GM19239 (cell line): ENCODE data around the gene CTSF.
"Not testable (repeated sequence)": the region's sequence is repeated elsewhere in the genome, so short reads cannot be mapped to it uniquely, and the experiment has no call there.

Source experiments
- DNase-seq: peaks from one replicate; pipeline ENCODE4 v3.0.0; 2011; ENCODE audit warnings: low spot score; ENCODE audit not compliant: insufficient read length
- FAIRE-seq: peaks from 2 replicates; lab custom pipeline; 2011; peaks lifted over from hg19 to GRCh38; lab: Jason Lieb, UNC

Gene CTSF

GRCh38 chr11:66542362-66542761 is 26.0 kb downstream of the CTSF start:
- FAIRE-seq (no peak), DNase-seq (no peak)

- DNase-seq: no peak
- FAIRE-seq: no peak
These were observed 26.5 kb downstream of the CTSF start for GRCh38 chr11:66541892-66542291.

GRCh38 chr11:66540598-66540997 is 27.8 kb downstream of the CTSF start:
- FAIRE-seq, DNase-seq: not testable (repeated sequence)

- DNase-seq: no peak
- no peak for FAIRE-seq
These were observed 28.6 kb downstream of the CTSF start for GRCh38 chr11:66539870-66540213.

DNA sequence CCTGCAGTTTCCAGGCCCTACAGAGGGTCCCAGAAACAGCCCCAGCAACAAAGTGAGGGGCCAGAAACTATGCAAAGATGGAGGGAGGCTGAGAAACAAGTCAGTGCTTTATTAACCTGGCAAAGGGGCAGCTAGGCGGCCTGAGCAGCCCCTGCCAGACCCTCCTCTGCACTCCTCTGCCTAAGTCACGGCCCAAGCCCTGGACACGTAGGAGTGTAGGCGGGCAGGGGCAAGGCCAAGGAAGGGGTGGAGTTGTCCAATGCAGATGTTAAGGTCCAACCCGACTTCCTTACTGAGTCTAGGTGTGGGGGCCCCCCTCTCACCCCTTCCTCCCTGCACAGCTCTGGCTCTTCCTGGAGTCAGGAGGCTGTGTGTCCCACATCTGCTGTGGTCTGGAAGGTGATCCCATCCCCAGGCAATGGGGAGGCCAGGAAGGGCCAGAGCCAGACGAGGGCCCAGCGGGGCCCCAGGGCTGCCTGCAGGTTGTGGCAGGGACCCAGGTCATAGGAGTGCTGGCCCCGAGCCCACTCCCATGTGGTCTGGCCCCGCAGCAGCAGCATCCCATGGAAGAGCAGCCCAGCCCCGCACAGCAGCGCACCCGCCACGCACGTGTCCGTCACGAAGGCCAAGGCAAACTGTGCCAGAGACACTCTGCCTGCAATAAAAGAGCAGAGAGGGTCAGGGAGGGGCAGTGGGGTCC is 29.1 kb downstream of the CTSF start:
- no peak for DNase-seq
- FAIRE-seq: no peak

DNA sequence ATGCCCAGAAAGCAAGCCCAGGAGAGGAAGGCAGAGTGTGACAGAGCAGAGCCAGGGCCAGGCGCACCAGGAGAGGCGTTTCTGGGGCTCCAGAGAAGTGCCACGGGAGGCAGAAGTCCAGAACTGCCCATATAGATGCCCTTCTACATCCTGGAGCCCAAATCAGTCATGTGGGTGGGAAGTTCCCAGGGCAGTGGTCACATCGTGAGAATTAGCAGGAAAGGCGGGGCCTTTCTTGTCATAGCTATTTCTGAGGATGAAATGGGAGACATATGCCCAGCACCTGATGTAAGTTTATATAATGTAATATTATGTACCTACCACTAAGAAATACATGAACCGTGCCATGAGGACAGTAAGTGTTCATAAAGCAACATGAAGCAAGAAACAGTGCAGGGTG is 35.6 kb downstream of the CTSF start:
- FAIRE-seq: no peak

DNA sequence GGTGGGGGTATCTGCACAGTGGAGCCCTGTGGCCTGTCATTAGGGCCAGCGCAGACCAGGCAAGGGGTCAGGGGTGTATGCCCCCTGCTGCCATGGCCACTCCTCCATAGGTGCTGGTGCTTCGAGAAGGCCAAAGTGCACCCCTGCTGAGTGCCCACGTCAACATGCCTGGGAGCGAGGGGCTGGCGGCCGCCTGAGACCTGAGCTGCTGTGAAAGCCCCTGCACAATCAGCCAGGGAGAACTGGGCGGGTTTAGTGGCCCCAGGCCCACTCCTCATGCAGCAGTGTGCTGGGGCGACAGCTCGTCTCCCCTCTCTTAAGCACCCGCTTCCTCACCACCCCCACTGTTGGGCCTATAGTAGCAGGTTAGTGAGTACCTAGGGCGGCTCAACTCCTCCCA is 36.6 kb downstream of the CTSF start:
- FAIRE-seq: no peak
- DNase-seq: no peak

More for the DNA sequence above, 35.6 kb downstream of the CTSF start:
- no peak for DNase-seq

DNA sequence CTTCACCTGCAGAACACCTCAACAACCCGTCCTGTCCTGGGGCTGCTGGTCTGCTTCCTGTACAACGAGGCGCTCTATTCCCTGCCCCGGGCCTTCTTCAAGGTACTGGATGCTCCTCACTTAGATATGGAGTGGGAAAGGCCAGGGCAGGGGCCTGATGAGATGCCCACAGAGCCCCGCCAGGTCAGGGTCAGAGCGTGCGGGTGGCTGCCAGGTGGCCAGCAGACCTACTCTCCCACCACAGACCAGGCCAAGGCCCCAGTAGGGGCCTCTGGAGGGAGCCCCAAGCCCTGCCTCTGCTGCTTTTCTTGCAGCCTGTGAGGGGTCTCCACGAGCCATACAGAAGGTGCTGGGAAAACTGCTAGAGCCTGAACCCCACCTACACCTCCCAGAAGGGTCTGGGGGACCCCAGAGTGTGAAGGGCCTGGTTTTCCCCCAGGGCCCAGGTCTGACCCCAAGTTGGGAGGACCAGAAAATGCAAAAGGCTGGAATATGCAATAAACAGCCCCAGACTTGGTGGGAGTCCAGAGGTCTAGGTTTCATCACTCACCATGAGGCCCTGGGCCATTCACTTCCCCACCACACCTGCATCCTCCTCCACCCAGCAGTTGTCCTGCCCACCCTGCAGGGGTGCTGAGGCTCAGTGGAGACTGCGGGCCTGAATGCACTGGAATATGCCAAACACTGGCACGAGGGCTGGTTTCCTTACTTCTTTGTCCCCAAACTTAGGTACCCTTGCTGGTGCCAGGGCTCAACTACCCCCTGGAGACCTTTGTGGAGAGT is 37.3 kb downstream of the CTSF start:
- FAIRE-seq (no peak), DNase-seq (no peak)

DNA sequence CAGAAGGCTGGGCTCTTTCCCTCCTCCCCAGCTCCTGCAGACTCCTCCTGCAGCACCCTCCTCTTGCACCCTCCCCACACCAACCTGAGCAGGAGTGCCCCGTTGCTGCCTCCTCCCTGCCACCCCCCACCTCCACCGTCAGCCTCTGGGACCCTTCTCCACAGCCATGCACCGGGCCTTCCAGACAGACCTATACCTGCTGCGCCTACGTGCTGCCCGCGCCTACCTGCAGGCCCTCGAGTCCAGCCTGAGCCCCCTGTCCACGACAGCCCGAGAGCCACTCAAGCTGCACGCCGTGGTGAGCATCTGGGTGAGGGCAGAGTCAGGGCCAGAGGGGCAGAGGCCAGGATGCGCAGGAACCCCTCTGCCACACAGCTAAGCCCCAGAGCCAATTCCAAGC is 38.8 kb downstream of the CTSF start:
- FAIRE-seq (no peak), DNase-seq (no peak)

DNA sequence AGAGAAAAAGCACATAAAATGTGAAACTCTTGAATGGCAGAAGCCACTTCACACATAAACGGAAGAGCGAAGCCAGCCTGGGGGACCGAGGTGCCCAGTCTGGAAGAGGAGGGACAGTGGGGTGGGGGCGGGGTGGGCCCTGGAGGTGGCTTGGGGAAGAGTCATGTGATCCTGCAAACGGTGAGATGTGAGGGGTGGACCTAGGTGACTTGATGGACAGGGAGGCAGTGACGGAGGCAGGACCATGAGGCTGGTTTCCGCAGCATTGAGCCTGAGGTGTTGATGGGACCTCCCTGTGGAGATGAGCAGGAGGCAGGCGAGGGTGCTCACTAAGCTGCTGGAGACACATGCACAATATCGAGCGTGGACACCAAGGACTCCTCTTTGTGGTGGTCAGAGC is 39.3 kb downstream of the CTSF start:
- DNase-seq (no peak), FAIRE-seq (no peak)

DNA sequence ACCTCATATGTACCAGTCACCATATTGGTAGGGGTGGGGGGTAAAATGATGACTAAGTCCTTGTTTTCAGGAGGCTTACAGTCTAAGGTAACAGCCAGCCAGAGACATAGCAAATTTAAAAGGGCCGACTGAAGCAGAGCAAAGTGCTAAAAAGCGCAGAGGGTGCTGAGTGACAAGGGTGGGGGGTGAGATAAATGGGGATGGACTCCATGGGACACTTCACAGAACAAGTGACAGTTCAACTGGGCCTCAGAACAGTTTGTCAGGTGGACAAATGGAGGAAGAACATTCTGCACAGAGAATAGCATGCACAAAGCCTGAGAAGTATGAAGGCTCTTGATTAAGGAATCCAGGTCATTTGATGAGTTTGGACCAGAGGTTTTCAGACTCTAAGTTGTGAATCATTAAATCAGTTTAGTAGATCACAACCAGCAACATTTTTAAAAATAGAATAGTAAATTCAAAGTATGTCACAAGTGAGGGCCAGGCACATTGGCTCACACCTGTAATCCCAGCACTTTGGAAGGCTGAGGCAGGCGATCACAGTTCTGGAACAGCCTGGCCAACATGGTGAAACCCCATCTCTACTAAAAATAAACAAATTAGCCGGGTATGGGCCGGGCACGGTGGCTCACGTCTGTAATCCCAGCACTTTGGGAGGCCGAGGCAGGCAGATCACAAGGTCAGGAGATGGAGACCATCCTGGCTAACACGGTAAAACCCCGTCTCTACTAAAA is 43.9 kb downstream of the CTSF start:
- DNase-seq: no peak
- no peak for FAIRE-seq

GRCh38 chr11:66523611-66524010 is 44.8 kb downstream of the CTSF start:
- DNase-seq: no peak
- FAIRE-seq: no peak
